Kidney epithelial cell (primary cell): Measurements from ENCODE around the gene TLK1. TPM values are rescaled to one million over a fixed set of nuclear protein-coding genes. Genes with fewer than 3 reads are reported as not detected.

Source experiments
- DNase-seq: peaks from one replicate; pipeline ENCODE4 v3.0.0-alpha.2; 2010; ENCODE audit warnings: low read depth
- H3K27me3 ChIP-seq: 2 replicates; pipeline ENCODE4 v1.6.0; 2011; ENCODE audit warnings: low read length; ENCODE audit not compliant: control insufficient read depth, insufficient read depth
- H3K36me3 ChIP-seq: 2 replicates; pipeline ENCODE4 v1.5.1; 2011; ENCODE audit warnings: low read length; ENCODE audit not compliant: control insufficient read depth, insufficient read depth
- H3K4me3 ChIP-seq: 2 replicates; pipeline ENCODE4 v1.5.1; 2011; ENCODE audit warnings: low read depth, mild to moderate bottlenecking, control low read depth, low read length
- CTCF ChIP-seq: IDR thresholded peaks from 2 replicates; pipeline ENCODE4 v1.5.1; 2011; ENCODE audit warnings: mild to moderate bottlenecking, moderate library complexity, low read length, control low read depth, inconsistent platforms; ENCODE audit not compliant: insufficient read depth, poor library complexity, severe bottlenecking
- total RNA-seq: library from RNA; depleted of rRNA; stranded (reverse); fragments of >200 nt; gene quantifications from 2 replicates; pipeline ENCODE4 v1.2.3, GENCODE V29; 2015

The TLK1 gene
- total RNA-seq, 1 donor from 2014 or later: 24.4 TPM

GRCh38 chr2:170973225-170973491, 187.5 kb downstream of the TLK1 start:
- Histone ChIP-seq H3K27me3 (peaks cover 2% of the 10 kb centered on the region), H3K36me3 (no peaks in the 10 kb centered on the region), H3K4me3 (peak overlapping the region; percentile 9)
- TF ChIP-seq CTCF: no peak
- DNase-seq: no peak

- H3K36me3 ChIP-seq: no peaks in the 10 kb centered on the region
- H3K27me3 ChIP-seq: peaks cover 2% of the 10 kb centered on the region
- no peak for TF ChIP-seq CTCF
- no peak for DNase-seq
- H3K4me3 ChIP-seq: no peak overlapping the region
Measured at GRCh38 chr2:170972296-170973224, 188.1 kb downstream of the TLK1 start.

- Histone ChIP-seq H3K27me3 (peaks cover 2% of the 10 kb centered on the region), H3K4me3 (no peak overlapping the region), H3K36me3 (no peaks in the 10 kb centered on the region)
- no peak for TF ChIP-seq CTCF
- DNase-seq: no peak
Measured at GRCh38 chr2:170971071-170971470, 189.6 kb downstream of the TLK1 start.

- H3K36me3 ChIP-seq: peaks cover 1% of the 10 kb centered on the region
- no peaks in the 10 kb centered on the region for H3K27me3 ChIP-seq
- no peak overlapping the region for H3K4me3 ChIP-seq
- DNase-seq: no peak
- no peak for TF ChIP-seq CTCF
Measured at GRCh38 chr2:170969872-170970496, 190.7 kb downstream of the TLK1 start.

- Histone ChIP-seq H3K4me3 (no peak overlapping the region), H3K36me3 (peaks cover 1% of the 10 kb centered on the region), H3K27me3 (no peaks in the 10 kb centered on the region)
- DNase-seq: no peak
- no peak for TF ChIP-seq CTCF
Measured at GRCh38 chr2:170969030-170969429, 191.7 kb downstream of the TLK1 start.
